ENCODE measurements around the gene TUBG1. TPM values are rescaled to one million over a fixed set of nuclear protein-coding genes. Genes with fewer than 3 reads are reported as not detected.
"Not testable (repeated sequence)": the region's sequence is repeated elsewhere in the genome, so short reads cannot be mapped to it uniquely, and the experiment has no call there.

Gene TUBG1
- total RNA-seq, 1 donor from 2014 or later, result 25.0 TPM

- no peak overlapping the region for H3K27ac Mint-ChIP-seq
- intact Hi-C loops (cut with micrococcal nuclease), result no loop called here
- peaks cover 47% of the 10 kb centered on the region for H3K36me3 Mint-ChIP-seq (ENCODE audit: low read depth)
- no peak for DNase-seq
- H3K9me3 Mint-ChIP-seq, result no peaks in the 10 kb centered on the region
- H3K27me3 Mint-ChIP-seq, result no peaks in the 10 kb centered on the region
- ATAC-seq (ENCODE audit: low read depth), result no peak
- no peak overlapping the region for H3K4me3 Mint-ChIP-seq
- ChIA-PET CTCF (no interaction called here), POLR2A (interaction anchor here (0.6 kb wide), 1 partner anchor 549 kb away, joined by 3 read pairs; no protein-coding TSS in a partner anchor)
- no peak for TF ChIP-seq CTCF (IDR thresholded peaks at IDR 0.05)
- H3K4me1 Mint-ChIP-seq, result peaks cover 20% of the 10 kb centered on the region
Observed at GRCh38 chr17:42612013-42612412, 2.5 kb downstream of the TUBG1 start.

GRCh38 chr17:42613699-42614295, 4.3 kb downstream of the TUBG1 start:
- H3K27me3 Mint-ChIP-seq, result no peaks in the 10 kb centered on the region
- ATAC-seq (ENCODE audit: low read depth), result no peak
- peaks cover 18% of the 10 kb centered on the region for H3K4me1 Mint-ChIP-seq
- no peaks in the 10 kb centered on the region for H3K9me3 Mint-ChIP-seq
- H3K27ac Mint-ChIP-seq, result no peak overlapping the region
- POLR2A ChIA-PET, result interaction anchor here (0.6 to 0.7 kb wide), 2 partner anchors 9 to 300 kb away, joined by 3 read pairs; no protein-coding TSS in a partner anchor
- DNase-seq, result no peak
- intact Hi-C loops (cut with micrococcal nuclease), result no loop called here
- TF ChIP-seq CTCF (IDR thresholded peaks at IDR 0.05), result no peak
- H3K4me3 Mint-ChIP-seq, result no peak overlapping the region
- CTCF ChIA-PET, result no interaction called here
- peaks cover 43% of the 10 kb centered on the region for H3K36me3 Mint-ChIP-seq (ENCODE audit: low read depth)

DNA sequence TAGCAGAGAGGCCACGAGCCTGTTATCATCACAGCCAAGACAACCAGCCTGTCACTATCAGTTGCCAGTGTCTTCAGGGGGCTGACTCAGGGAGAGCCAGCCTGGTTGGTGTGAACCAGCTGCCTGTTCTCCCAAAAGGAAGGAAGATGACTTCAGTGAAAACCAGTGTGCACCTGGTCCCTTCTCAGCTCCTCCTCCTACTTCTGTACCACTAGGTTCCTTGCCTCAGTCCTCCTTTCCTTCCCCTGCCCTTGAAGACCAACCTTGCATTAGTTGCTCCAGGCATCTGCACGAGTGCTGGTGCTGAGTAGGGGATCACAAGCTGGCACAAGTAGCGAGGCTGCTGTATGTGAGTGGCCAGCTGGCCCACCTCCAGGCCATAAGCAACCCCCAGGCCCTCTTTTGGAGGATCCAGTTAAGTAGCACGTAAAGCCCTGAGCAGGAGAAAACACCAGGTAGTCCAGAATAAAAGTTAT, 8.5 kb downstream of the TUBG1 start:
- CTCF ChIA-PET, result interaction anchor here (1.2 to 1.8 kb wide), 3 partner anchors 9 to 62 kb away, joined by 4 to 9 read pairs (median 8); partner anchors contain the start of genes PSMC3IP, RETREG3 and TUBG1
- H3K4me1 Mint-ChIP-seq, result peaks cover 18% of the 10 kb centered on the region
- TF ChIP-seq CTCF (IDR thresholded peaks at IDR 0.05), result no peak
- peak overlapping the region; percentile 56 for H3K27ac Mint-ChIP-seq
- no peak overlapping the region for H3K4me3 Mint-ChIP-seq
- intact Hi-C loops (cut with micrococcal nuclease), result loop anchor here (5.0 kb wide), 1 partner anchor 34 kb away; no protein-coding TSS in a partner anchor
- POLR2A ChIA-PET, result interaction anchor here (1.1 to 1.9 kb wide), 3 partner anchors 9 to 65 kb away, joined by 3 to 17 read pairs (median 5); partner anchors contain the start of genes RETREG3 and TUBG1
- DNase-seq (no peak), ATAC-seq (ENCODE audit: low read depth) (no peak)
- H3K9me3 Mint-ChIP-seq, result no peaks in the 10 kb centered on the region
- no peaks in the 10 kb centered on the region for H3K27me3 Mint-ChIP-seq
- H3K36me3 Mint-ChIP-seq (ENCODE audit: low read depth), result peaks cover 26% of the 10 kb centered on the region

- Mint-ChIP-seq H3K9me3 (no peaks in the 10 kb centered on the region), H3K4me3 (peak overlapping the region; percentile 48), H3K27ac (peak overlapping the region; percentile 56), H3K4me1 (peaks cover 18% of the 10 kb centered on the region), H3K27me3 (no peaks in the 10 kb centered on the region), H3K36me3 (ENCODE audit: low read depth) (peaks cover 22% of the 10 kb centered on the region)
- DNase-seq (no peak), ATAC-seq (ENCODE audit: low read depth) (peak; percentile 71)
- intact Hi-C loops (cut with micrococcal nuclease), result loop anchor here (5.0 kb wide), 1 partner anchor 34 kb away; no protein-coding TSS in a partner anchor
- ChIA-PET POLR2A (interaction anchor here (1.1 to 1.9 kb wide), 4 partner anchors 10 to 65 kb away, joined by 3 to 17 read pairs (median 4); partner anchors contain the start of genes RETREG3 and TUBG1), CTCF (interaction anchor here (1.2 to 1.8 kb wide), 3 partner anchors 10 to 61 kb away, joined by 4 to 9 read pairs (median 8); partner anchors contain the start of genes PSMC3IP, RETREG3 and TUBG1)
- TF ChIP-seq CTCF (IDR thresholded peaks at IDR 0.05), result no peak
Observed at GRCh38 chr17:42618442-42619150, 9.1 kb downstream of the TUBG1 start.

DNA sequence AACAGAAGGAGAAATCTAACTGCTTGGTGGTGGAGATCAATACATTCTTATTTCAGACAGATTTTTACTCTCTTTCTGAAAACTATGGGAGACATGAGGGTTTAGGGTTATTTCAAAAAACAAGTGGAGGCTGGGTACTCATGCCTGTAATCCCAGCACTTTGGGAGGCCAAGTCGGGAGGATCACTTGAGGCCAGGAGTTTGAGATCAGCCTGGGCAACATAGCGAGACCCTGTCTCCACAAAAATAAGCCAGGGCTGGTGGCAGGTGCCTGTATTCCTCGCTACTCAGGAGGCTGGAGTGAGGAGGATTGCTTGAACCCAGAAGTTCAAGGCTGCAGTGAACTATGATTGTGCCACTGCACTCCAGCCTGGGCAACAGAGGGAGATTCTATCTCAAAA, 12.5 kb downstream of the TUBG1 start:
- peaks cover 18% of the 10 kb centered on the region for H3K4me1 Mint-ChIP-seq
- POLR2A ChIA-PET, result interaction anchor here (0.7 kb wide), 1 partner anchor 8 kb away, joined by 3 read pairs; no protein-coding TSS in a partner anchor
- H3K36me3 Mint-ChIP-seq (ENCODE audit: low read depth), result not testable (repeated sequence)

More for the DNA sequence above, 12.5 kb downstream of the TUBG1 start:
- CTCF ChIA-PET, result interaction anchor here (1.1 kb wide), 1 partner anchor 44 kb away, joined by 3 read pairs; no protein-coding TSS in a partner anchor
- H3K4me3 Mint-ChIP-seq; H3K27me3 Mint-ChIP-seq; H3K27ac Mint-ChIP-seq; ATAC-seq (ENCODE audit: low read depth); H3K9me3 Mint-ChIP-seq; intact Hi-C loops (cut with micrococcal nuclease); DNase-seq: not testable (repeated sequence)

All from activated B cell treated with CpG ODN at 0.5 μM for 24 hours (primary cell).